Activated CD8-positive, alpha-beta memory T cell treated with anti-CD3 and anti-CD28 coated beads, Interleukin-2, amount 10 ng/mL, durations not matched to agents 7 days and 5 days (primary cell): ENCODE data around the gene SLC12A1. TPM values are rescaled to one million over a fixed set of nuclear protein-coding genes. Genes with fewer than 3 reads are reported as not detected.

Source experiments
- ATAC-seq: fragments of 150-1000 bp; cut with Tn5 transposase; one replicate; pipeline ENCODE4 v1.10.0; 2021; ENCODE audit warnings: moderate library complexity
- CTCF ChIA-PET: fragments of 350-600 bp; sonication (Branson Sonifier 250); formaldehyde crosslinking; loops from one replicate; lab custom pipeline; 2021; ENCODE audit warnings: antibody characterized with exemption; lab: Charles Lee
- DNase-seq: peaks from one replicate; pipeline ENCODE4 v3.0.0-alpha.2; 2020
- H3K27ac Mint-ChIP-seq: one replicate; pipeline ENCODE4 v1.8.0; 2021; ENCODE audit warnings: mild to moderate bottlenecking, mixed read lengths
- H3K27me3 Mint-ChIP-seq: one replicate; pipeline ENCODE4 v1.8.0; 2021; ENCODE audit warnings: mixed read lengths
- H3K36me3 Mint-ChIP-seq: one replicate; pipeline ENCODE4 v1.8.0; 2021; ENCODE audit warnings: mild to moderate bottlenecking, mixed read lengths
- H3K4me1 Mint-ChIP-seq: one replicate; pipeline ENCODE4 v1.8.0; 2021; ENCODE audit warnings: mixed read lengths
- H3K4me3 Mint-ChIP-seq: one replicate; pipeline ENCODE4 v1.8.0; 2021; ENCODE audit warnings: mild to moderate bottlenecking, moderate library complexity, mixed read lengths
- H3K9me3 Mint-ChIP-seq: one replicate; pipeline ENCODE4 v1.8.0; 2022; ENCODE audit warnings: low read depth, mixed read lengths
- total RNA-seq, 2 experiments: library from RNA; stranded (reverse); gene quantifications; one replicate each; pipeline ENCODE4 v1.2.3, GENCODE V29; 2021

The SLC12A1 gene
- total RNA-seq, 2 experiments from 2014 or later, result not detected

DNA sequence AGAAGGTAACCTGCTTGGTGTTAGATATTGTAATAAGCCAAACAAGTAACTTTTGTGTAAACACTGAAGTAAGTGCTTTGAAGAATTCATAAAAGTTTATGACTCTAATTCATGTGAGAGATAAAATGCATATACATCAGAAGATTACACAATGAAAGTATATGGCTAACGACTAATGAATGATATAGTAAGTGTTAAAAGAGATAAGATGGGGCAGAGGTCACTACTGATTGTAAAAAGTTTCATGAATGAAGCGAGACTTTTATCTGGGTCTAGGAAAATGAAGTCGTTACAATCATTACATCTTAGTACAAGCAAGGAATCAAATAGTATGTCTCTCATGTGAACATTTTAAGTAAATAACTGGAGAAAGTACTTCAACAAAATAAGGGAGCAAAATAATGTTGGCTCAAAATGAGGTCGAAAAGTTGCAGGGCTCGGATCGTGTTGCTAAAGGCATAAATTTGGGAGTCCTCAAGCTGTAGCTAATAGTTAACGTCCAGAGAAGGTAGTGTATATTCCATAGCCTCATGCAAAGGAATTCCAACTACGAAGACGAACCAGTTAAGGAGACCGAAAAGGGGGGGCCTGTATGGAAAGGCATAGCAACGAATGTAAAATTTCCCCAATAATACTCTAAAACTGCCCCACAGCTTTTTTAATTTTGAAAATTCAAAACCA lies 124.1 kb downstream of the SLC12A1 start:
- H3K36me3 Mint-ChIP-seq, result peaks cover 31% of the 10 kb centered on the region

DNA sequence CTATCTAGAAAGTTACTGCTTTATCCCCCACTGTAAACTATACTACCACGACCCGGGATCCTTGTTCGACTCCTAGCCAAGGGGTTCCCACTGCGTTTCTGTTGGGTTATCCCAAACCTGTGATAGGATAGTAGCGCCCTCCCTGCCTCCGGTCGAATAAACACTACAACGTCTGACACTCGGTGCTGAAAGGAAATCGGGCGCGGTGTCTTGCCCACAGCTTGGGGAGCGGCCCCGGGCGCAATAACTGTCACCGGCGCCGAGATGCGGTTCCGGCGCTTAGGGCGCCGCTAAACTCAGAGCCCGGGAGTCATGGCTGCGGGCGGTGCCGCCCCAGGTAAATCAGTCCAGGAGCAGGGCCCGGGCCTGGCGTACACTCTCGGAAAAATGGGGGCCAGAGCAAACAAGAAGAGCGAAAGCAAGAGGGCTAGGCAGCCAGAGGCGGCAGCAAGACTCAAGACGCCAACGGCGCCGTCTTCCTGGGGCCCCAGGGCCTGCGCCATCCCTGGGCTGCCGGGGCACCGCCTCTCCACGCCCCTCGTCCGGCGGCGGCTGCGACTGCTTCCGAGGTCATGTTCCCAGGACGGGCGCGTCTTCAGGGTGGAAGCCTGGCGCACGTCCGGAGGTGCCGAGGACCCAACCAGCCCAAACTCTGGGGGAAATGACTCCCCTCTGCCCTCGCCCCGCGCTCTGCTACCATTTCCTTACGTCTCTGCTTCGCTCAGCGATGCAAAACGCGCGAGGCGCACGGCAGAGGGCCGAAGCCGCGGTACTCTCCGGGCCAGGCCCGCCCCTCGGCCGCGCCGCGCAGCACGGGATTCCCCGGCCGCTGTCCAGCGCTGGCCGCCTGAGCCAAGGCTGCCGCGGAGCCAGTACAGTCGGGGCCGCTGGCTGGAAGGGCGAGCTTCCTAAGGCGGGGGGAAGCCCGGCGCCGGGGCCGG lies 125.0 kb downstream of the SLC12A1 start, which contains the start of gene DUT:
Gene DUT (plus strand): TSS at position 575 of the 941 bp plus-strand sequence. CDS start 87 bp downstream, at position 662.
- Mint-ChIP-seq H3K9me3 (no peaks in the 10 kb centered on the region), H3K36me3 (peaks cover 37% of the 10 kb centered on the region), H3K27ac (peak within 1 kb of the TSS; percentile 96), H3K4me1 (peaks cover 50% of the 10 kb centered on the region), H3K4me3 (peak within 1 kb of the TSS; percentile 94), H3K27me3 (no peaks in the 10 kb centered on the region)
- peak; percentile 87 for ATAC-seq
- CTCF ChIA-PET, result interaction anchor here (1.0 kb wide), 1 partner anchor 9 kb away, joined by 5 read pairs; no protein-coding TSS in a partner anchor
- DNase-seq, result peak; percentile 90

More for the DNA sequence above, 124.1 kb downstream of the SLC12A1 start:
- CTCF ChIA-PET, result interaction anchor here (1.2 kb wide), 1 partner anchor 44 kb away, joined by 3 read pairs; no protein-coding TSS in a partner anchor
- DNase-seq (no peak), ATAC-seq (no peak)
- peak overlapping the region; percentile 96 for H3K27ac Mint-ChIP-seq
- no peaks in the 10 kb centered on the region for H3K9me3 Mint-ChIP-seq
- H3K4me3 Mint-ChIP-seq, result peak overlapping the region; percentile 94
- H3K4me1 Mint-ChIP-seq, result peaks cover 43% of the 10 kb centered on the region
- no peaks in the 10 kb centered on the region for H3K27me3 Mint-ChIP-seq

DNA sequence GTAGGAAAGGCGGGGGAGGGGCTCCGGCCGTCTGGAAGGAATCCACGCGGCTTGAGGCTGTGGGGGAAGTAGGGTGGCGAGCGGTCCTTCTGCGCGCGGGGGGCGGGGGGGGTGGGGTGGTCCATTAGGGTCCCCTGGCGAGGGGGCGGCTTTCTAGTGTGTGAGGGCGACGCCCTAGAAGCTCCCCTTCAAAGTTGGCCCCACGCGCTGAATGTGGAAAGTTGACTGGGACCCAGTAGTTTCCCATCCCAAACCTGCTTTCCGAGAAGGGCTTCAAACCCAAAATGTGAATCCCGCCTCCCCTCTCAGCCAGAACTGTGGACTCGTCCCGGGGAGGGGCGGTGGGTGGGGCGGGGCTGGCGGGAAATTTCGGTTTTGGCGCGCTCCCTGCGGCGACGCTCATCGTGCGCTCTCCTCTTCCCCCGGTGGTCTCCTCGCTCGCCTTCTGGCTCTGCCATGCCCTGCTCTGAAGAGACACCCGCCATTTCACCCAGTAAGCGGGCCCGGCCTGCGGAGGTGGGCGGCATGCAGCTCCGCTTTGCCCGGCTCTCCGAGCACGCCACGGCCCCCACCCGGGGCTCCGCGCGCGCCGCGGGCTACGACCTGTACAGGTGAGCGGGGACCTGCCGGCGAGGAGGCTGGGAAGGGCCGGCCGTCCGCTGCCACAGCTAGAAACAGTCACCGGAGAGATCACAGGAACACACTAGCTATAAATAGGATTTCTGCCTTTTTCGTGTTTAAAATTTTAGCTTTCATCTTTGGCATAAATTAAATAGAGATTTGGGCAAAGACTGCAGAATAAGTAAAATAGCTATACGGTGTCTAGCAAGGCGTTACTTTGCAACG lies 125.9 kb downstream of the SLC12A1 start:
- H3K4me1 Mint-ChIP-seq, result peaks cover 57% of the 10 kb centered on the region
- CTCF ChIA-PET, result interaction anchor here (0.8 to 1.7 kb wide), 4 partner anchors 8 to 478 kb away, joined by 3 to 6 read pairs (median 5); partner anchors contain the start of gene CEP152

DNA sequence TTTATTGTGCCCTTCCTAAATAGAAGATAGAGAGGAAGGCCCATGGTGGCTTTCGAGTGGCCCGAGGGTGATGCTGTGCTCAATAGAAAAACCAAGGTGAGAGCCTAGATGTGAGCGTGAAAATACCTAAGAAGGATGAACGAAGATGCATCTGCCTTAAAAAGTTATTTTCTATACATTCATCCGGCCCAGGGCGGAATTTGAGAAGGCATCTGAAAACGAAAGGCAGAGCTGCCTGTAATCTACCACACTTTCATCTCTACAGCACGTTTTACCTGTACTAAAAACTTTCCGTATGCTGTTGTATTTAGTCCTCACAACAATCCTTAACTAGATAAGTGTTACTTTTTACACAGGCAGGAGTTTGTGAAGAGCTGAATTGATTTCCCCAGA lies 126.5 kb downstream of the SLC12A1 start:
- H3K36me3 Mint-ChIP-seq, result peaks cover 44% of the 10 kb centered on the region

More for the DNA sequence above, 125.9 kb downstream of the SLC12A1 start:
- Mint-ChIP-seq H3K36me3 (peaks cover 44% of the 10 kb centered on the region), H3K27me3 (no peaks in the 10 kb centered on the region), H3K9me3 (no peaks in the 10 kb centered on the region), H3K4me3 (peak overlapping the region; percentile 94), H3K27ac (peak overlapping the region; percentile 96)
- ATAC-seq (peak; percentile 63), DNase-seq (peak; percentile 83)

DNA sequence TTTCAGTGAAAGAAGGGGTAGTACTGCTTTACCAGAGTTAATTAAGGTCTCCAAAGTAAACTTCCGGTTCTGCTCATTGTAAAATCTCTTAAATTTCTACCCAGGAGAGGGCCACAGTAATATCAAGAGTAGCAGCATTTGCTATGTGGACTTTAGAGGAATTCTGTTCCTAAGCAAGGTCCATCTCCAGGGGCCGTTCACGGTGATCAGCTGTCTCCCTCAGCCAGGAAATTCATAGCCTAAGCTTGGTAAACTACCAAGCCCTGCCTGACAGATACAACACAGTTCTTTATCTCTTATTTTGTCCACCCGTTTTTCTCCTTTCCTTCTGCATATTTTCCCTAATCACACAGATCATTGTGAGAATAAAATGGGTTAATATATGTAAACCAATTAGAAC lies 127.4 kb downstream of the SLC12A1 start:
- Mint-ChIP-seq H3K4me3 (peak overlapping the region; percentile 94), H3K36me3 (peaks cover 45% of the 10 kb centered on the region), H3K9me3 (no peaks in the 10 kb centered on the region)

More for the DNA sequence above, 126.5 kb downstream of the SLC12A1 start:
- Mint-ChIP-seq H3K4me3 (peak overlapping the region; percentile 94), H3K4me1 (peaks cover 60% of the 10 kb centered on the region), H3K9me3 (no peaks in the 10 kb centered on the region), H3K27ac (peak overlapping the region; percentile 96), H3K27me3 (no peaks in the 10 kb centered on the region)
- peak; percentile 59 for DNase-seq
- no peak for ATAC-seq
- CTCF ChIA-PET, result interaction anchor here (0.8 to 1.7 kb wide), 3 partner anchors 20 to 478 kb away, joined by 3 to 6 read pairs (median 5); partner anchors contain the start of gene CEP152

DNA sequence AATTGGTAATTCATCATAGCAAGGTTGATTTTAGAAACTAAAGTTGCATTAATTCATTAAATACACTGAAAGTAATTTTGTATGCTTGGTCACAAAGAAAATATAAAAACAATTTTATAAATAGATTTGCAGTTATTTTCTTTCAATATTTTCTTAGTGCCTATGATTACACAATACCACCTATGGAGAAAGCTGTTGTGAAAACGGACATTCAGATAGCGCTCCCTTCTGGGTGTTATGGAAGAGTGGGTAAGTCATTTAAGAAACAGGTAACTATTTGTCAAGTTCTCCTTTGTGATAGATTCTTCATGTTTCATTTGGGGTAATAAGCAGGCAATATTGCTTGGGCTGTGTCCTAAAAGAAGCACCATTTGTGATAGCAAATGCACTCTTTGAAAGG lies 128.2 kb downstream of the SLC12A1 start:
- Mint-ChIP-seq H3K27ac (no peak overlapping the region), H3K36me3 (peaks cover 46% of the 10 kb centered on the region), H3K27me3 (no peaks in the 10 kb centered on the region), H3K4me3 (peak overlapping the region; percentile 94), H3K9me3 (no peaks in the 10 kb centered on the region), H3K4me1 (peaks cover 63% of the 10 kb centered on the region)
- ATAC-seq, result no peak
- no peak for DNase-seq
- CTCF ChIA-PET, result no interaction called here

More for the DNA sequence above, 127.4 kb downstream of the SLC12A1 start:
- no peak for ATAC-seq
- Mint-ChIP-seq H3K27me3 (no peaks in the 10 kb centered on the region), H3K4me1 (peaks cover 62% of the 10 kb centered on the region), H3K27ac (peak overlapping the region; percentile 96)
- CTCF ChIA-PET, result interaction anchor here (1.3 to 1.7 kb wide), 2 partner anchors 19 to 25 kb away, joined by 5 to 6 read pairs; no protein-coding TSS in a partner anchor
- no peak for DNase-seq

DNA sequence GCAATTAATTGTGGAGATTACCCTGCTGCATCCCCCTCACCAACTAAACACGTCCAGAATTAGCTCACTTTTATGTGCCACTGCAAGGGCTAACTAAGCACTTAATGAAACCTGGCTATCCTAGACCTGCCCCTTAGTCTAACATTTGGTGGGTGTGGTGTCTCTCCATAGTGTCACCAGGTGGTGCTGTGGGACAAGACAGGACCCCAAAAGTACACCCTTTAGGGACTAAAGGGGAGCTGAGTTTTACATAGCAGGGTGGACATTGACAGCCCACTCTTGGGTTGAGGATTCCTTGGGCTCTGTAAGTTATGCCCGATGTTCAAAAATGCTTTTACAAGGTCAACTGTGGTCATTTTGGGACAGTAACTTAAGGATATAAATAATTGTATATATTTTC lies 130.8 kb downstream of the SLC12A1 start:
- Mint-ChIP-seq H3K27me3 (no peaks in the 10 kb centered on the region), H3K9me3 (no peaks in the 10 kb centered on the region), H3K4me3 (no peak overlapping the region), H3K4me1 (peaks cover 59% of the 10 kb centered on the region), H3K36me3 (peaks cover 62% of the 10 kb centered on the region), H3K27ac (peak overlapping the region; percentile 3)
- CTCF ChIA-PET, result interaction anchor here (1.2 to 1.4 kb wide), 5 partner anchors 15 to 374 kb away, joined by 3 to 6 read pairs (median 5); no protein-coding TSS in a partner anchor
- ATAC-seq, result peak; percentile 56
- peak; percentile 44 for DNase-seq

DNA sequence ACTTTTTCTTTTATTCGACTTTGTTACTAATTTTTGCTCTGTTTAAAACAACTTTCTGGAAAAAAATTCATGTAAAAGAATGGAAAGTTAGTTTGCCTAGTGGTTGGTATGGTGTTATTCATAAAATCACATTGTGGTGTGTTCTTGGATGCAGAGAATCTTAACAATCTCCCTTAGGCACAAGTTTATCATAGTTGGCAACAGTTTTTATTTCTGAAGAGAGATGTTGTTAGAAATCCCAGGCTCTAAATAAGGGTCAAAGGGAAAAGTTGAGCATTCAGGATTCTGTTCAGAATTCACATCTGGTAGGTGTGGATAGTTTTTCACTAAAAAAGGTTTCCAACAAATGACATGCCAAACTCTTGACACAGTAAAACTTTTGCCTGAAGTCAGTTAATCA lies 131.5 kb downstream of the SLC12A1 start:
- Mint-ChIP-seq H3K4me1 (peaks cover 57% of the 10 kb centered on the region), H3K4me3 (no peak overlapping the region), H3K27ac (peak overlapping the region; percentile 36), H3K9me3 (no peaks in the 10 kb centered on the region), H3K36me3 (peaks cover 62% of the 10 kb centered on the region), H3K27me3 (no peaks in the 10 kb centered on the region)
- no peak for ATAC-seq
- no peak for DNase-seq
- CTCF ChIA-PET, result interaction anchor here (1.2 to 1.4 kb wide), 2 partner anchors 15 to 374 kb away, joined by 3 to 6 read pairs; no protein-coding TSS in a partner anchor

DNA sequence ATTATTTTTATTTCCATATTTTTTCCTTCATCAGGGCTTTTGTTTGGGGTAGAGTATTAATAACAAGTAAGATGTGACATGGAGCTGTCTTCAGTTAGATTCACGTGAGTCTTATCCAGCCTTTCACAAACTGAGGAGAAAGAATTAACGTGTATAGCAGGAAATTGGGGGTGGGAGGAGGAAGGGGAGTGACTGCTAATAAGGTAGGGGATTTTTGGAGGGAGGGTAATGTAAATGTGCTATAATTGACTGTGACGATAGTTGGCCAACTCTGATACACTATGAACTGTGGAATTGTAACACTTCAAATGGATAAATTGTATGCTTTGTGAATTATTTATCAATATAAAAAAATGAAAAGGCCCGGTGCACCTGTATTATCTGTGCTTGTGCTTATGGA lies 134.0 kb downstream of the SLC12A1 start:
- H3K36me3 Mint-ChIP-seq, result peaks cover 56% of the 10 kb centered on the region
- H3K27ac Mint-ChIP-seq, result no peak overlapping the region
- H3K9me3 Mint-ChIP-seq, result no peaks in the 10 kb centered on the region
- CTCF ChIA-PET, result interaction anchor here (1.9 to 3.5 kb wide), 2 partner anchors 8 to 12 kb away, joined by 5 to 26 read pairs; no protein-coding TSS in a partner anchor
- no peak overlapping the region for H3K4me3 Mint-ChIP-seq
- peaks cover 33% of the 10 kb centered on the region for H3K4me1 Mint-ChIP-seq
- no peak for DNase-seq
- no peak for ATAC-seq
- no peaks in the 10 kb centered on the region for H3K27me3 Mint-ChIP-seq

DNA sequence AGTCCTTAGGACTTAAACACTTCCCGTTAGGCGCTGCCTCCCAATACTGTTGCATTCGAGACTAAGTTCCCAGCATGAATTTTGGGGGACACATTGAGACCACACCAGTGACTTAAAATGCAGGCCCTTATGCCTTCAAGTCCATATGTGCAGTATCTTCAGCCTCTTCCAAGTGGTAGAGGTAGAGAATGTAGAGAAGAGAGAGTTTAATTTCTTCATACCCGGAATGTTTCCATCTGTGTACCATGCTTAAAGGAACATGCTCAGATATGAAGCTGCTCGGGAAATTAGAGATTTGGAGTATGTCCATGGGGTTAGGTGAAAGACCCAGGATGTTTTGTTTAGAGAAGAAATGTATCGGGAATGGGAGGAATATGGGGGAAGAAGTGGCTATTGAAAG lies 137.8 kb downstream of the SLC12A1 start:
- Mint-ChIP-seq H3K36me3 (peaks cover 39% of the 10 kb centered on the region), H3K4me1 (peaks cover 5% of the 10 kb centered on the region), H3K4me3 (no peak overlapping the region), H3K27me3 (no peaks in the 10 kb centered on the region), H3K9me3 (no peaks in the 10 kb centered on the region), H3K27ac (no peak overlapping the region)
- DNase-seq (no peak), ATAC-seq (no peak)
- CTCF ChIA-PET, result no interaction called here

DNA sequence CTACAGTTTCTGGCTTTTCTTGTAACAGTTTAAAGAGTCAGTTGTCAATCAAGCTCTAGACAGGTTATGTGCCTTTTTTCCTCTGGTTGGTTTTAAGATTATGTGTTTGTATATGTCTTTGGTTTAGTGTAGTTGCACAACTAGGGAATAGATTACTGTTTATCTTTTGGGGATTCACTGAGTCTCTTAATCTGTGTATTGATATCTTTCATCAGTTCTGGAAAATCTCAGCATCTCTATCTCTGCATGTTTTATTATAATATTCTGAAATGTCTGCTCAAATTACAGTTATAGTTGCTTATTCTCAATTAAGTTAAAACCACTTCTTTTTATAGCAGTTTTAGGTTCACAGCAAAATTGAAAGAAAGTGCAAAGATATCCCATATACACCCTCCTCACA lies 139.4 kb downstream of the SLC12A1 start:
- H3K4me1 Mint-ChIP-seq, result no peaks in the 10 kb centered on the region
- CTCF ChIA-PET, result no interaction called here
- no peaks in the 10 kb centered on the region for H3K9me3 Mint-ChIP-seq
- H3K27me3 Mint-ChIP-seq, result no peaks in the 10 kb centered on the region
- DNase-seq, result no peak
- H3K4me3 Mint-ChIP-seq, result no peak overlapping the region
- H3K36me3 Mint-ChIP-seq, result peaks cover 30% of the 10 kb centered on the region
- H3K27ac Mint-ChIP-seq, result no peak overlapping the region
- no peak for ATAC-seq

DNA sequence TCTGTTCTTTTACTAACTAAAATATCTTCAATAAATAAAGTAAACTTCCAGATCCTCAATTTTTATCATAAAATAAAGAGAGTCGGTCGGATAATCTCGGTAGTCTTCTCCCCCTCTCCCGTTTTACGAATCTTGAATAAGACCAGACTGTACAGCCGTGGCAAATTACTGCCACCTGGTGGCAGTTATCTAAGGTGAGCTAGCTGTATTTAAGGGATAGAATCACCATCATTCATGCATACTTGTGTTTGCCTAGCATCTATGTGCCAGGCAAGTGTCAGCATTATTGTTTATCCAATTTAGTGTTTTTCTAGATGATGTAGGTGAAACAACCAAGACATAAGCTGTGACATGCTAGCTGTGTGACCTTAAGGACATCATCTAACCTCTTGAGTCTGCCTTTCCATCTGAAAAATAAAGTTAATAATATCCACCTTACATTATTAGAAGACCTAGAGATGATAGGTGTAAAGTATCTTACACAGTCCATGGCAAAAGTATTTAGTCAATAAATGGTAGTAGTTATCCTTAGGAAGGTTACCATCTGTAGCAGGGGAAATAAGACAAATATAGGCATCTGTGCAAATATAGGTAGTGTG lies 146.5 kb downstream of the SLC12A1 start:
- Mint-ChIP-seq H3K27ac (no peak overlapping the region), H3K9me3 (no peaks in the 10 kb centered on the region), H3K4me1 (peaks cover 4% of the 10 kb centered on the region), H3K27me3 (peaks cover 4% of the 10 kb centered on the region), H3K4me3 (no peak overlapping the region), H3K36me3 (peaks cover 1% of the 10 kb centered on the region)
- ATAC-seq, result peak; percentile 83
- DNase-seq, result peak; percentile 72
- CTCF ChIA-PET, result interaction anchor here (0.7 to 3.6 kb wide), 12 partner anchors 9 to 1157 kb away, joined by 3 to 26 read pairs (median 4); no protein-coding TSS in a partner anchor
